HepG2 (cell line): Measurements from ENCODE around the gene GRM1. TPM values are rescaled to one million over a fixed set of nuclear protein-coding genes. Genes with fewer than 3 reads are reported as not detected.

Source experiments
- ATAC-seq: fragments of 200-7000 bp; cut with Tn5 transposase; 3 replicates; pipeline ENCODE4 v1.9.1; 2020; ENCODE audit warnings: mild to moderate bottlenecking, moderate library complexity
- BruUV-seq: library from RNA; stranded (reverse); fragments of 400-500 nt; replicated peaks from 2 replicates; lab custom pipeline; 2021; lab: Mats Ljungman, UMichigan
- CTCF ChIA-PET: fragments of 300-600 bp; formaldehyde crosslinking; extraction: SDS; loops from one replicate; lab custom pipeline; 2021; ENCODE audit warnings: low total read pairs, inconsistent platforms, low intra/inter-chr PET ratio; lab: Yijun Ruan, JAX
- POLR2A ChIA-PET: fragments of 350-600 bp; sonication (Branson Sonifier 250); formaldehyde crosslinking; loops from one replicate; lab custom pipeline; 2020; ENCODE audit warnings: antibody characterized with exemption, inconsistent platforms; lab: Yijun Ruan, JAX
- DNase-seq: peaks from one replicate; pipeline ENCODE4 v3.0.0-alpha.2; 2015; ENCODE audit warnings: low spot score
- FAIRE-seq: peaks from 3 replicates; lab custom pipeline; 2011; peaks lifted over from hg19 to GRCh38; lab: Jason Lieb, UNC
- H2AFZ ChIP-seq: one replicate; pipeline ENCODE4 v1.6.1; 2011; ENCODE audit warnings: low read length, inconsistent platforms
- H3K27ac ChIP-seq: fragments of 300-600 bp; 3 replicates; pipeline ENCODE4 v1.8.0; 2011; ENCODE audit warnings: mixed run types, mild to moderate bottlenecking, mixed read lengths, low read length, inconsistent platforms; ENCODE audit not compliant: insufficient read depth; ENCODE audit errors: extremely low read length
- H3K27me3 ChIP-seq, 2 experiments: fragments of 200-600 bp in 1 of 2; 2 replicates in 1 of 2; 3 replicates in 1 of 2; pipeline versions ENCODE4 v1.6.0 to v1.8.0; 2011; ENCODE audit warnings: low read length in 2 of 2, mild to moderate bottlenecking in 2 of 2, moderate library complexity in 2 of 2, inconsistent platforms in 1 of 2; ENCODE audit not compliant: insufficient read depth in 2 of 2, control insufficient read depth in 1 of 2
- H3K36me3 ChIP-seq, 2 experiments: fragments of 200-600 bp in 1 of 2; replicated peaks in 1 of 2; 2 replicates in 1 of 2; 3 replicates in 1 of 2; pipeline versions ENCODE4 v1.5.1 to v1.8.0; 2011; ENCODE audit warnings: low read length in 2 of 2, inconsistent platforms in 1 of 2; ENCODE audit not compliant: insufficient read depth in 2 of 2, control insufficient read depth in 1 of 2
- H3K4me1 ChIP-seq: 2 replicates; pipeline ENCODE4 v1.5.1; 2012; ENCODE audit warnings: low read length, inconsistent platforms; ENCODE audit not compliant: insufficient read depth
- H3K4me2 ChIP-seq: 2 replicates; pipeline ENCODE4 v1.6.0; 2011; ENCODE audit warnings: low read depth, low read length, inconsistent platforms
- H3K4me3 ChIP-seq, 3 experiments: fragments of 200-600 bp in 1 of 3; sonication (generic), shearing (Covaris generic) in 1 of 3; replicated peaks in 1 of 3; 2 replicates each; pipeline ENCODE4 v1.5.1; 2011 to 2016; ENCODE audit warnings: low read length in 3 of 3, inconsistent platforms in 2 of 3, low read depth in 2 of 3, mild to moderate bottlenecking in 2 of 3, control low read depth in 1 of 3, mixed read lengths in 1 of 3; ENCODE audit not compliant: insufficient read depth in 1 of 3
- H3K79me2 ChIP-seq: one replicate; pipeline ENCODE4 v1.6.1; 2011; ENCODE audit warnings: low read length, inconsistent platforms; ENCODE audit not compliant: insufficient read depth
- H3K9ac ChIP-seq: 2 replicates; pipeline ENCODE4 v1.6.0; 2011; ENCODE audit warnings: mild to moderate bottlenecking, low read depth, low read length, inconsistent platforms; ENCODE audit not compliant: insufficient read depth
- H3K9me3 ChIP-seq: 2 replicates; pipeline ENCODE4 v1.5.1; 2012; ENCODE audit warnings: mild to moderate bottlenecking, low read length
- H4K20me1 ChIP-seq: 2 replicates; pipeline ENCODE4 v1.6.0; 2011; ENCODE audit warnings: inconsistent platforms, mild to moderate bottlenecking, low read length, moderate library complexity; ENCODE audit not compliant: insufficient read depth
- ATM ChIP-seq: fragments of 450-650 bp; IDR thresholded peaks from 2 replicates; pipeline ENCODE4 v1.7.1; 2017; ENCODE audit warnings: mild to moderate bottlenecking, borderline replicate concordance
- BHLHE40 ChIP-seq: IDR thresholded peaks from 2 replicates; pipeline ENCODE4 v1.6.1; 2011; ENCODE audit warnings: low read length, improper control_type of control experiment
- BRF2 ChIP-seq: sonication (generic); formaldehyde crosslinking; IDR thresholded peaks from 2 replicates; pipeline ENCODE4 v1.8.1; 2022; ENCODE audit warnings: mild to moderate bottlenecking, missing genetic modification reagents
- KAT2B ChIP-seq: fragments of 150-350 bp; IDR thresholded peaks from 2 replicates; pipeline ENCODE4 v1.6.1; 2014; ENCODE audit warnings: low read depth, low read length, borderline replicate concordance
- MAFF ChIP-seq: IDR thresholded peaks from 2 replicates; pipeline ENCODE4 v1.6.1; 2011; ENCODE audit warnings: low read depth, low read length, improper control_type of control experiment
- MAFK ChIP-seq, 2 experiments: IDR thresholded peaks in 1 of 2; conservative IDR thresholded peaks in 1 of 2; 2 replicates each; pipeline ENCODE4 v1.6.1; 2011; ENCODE audit warnings: improper control_type of control experiment in 2 of 2, low read length in 2 of 2
- MLLT10 ChIP-seq: sonication (generic); formaldehyde crosslinking; IDR thresholded peaks from 2 replicates; pipeline ENCODE4 v1.4.0; 2020; ENCODE audit warnings: missing genetic modification reagents
- RFX3 ChIP-seq: IDR thresholded peaks from 2 replicates; pipeline ENCODE4 v1.6.1; 2016; ENCODE audit warnings: missing biosample characterization, missing genetic modification reagents
- RXRA ChIP-seq: sonication (generic); formaldehyde crosslinking; IDR thresholded peaks from 2 replicates; pipeline ENCODE4 v1.5.1; 2020; ENCODE audit warnings: missing genetic modification reagents
- SRY ChIP-seq: sonication (generic); formaldehyde crosslinking; IDR thresholded peaks from 2 replicates; pipeline ENCODE4 v1.8.0; 2022; ENCODE audit warnings: mild to moderate bottlenecking, missing genetic modification reagents
- ZBTB20 ChIP-seq: sonication (generic); formaldehyde crosslinking; IDR thresholded peaks from 2 replicates; pipeline ENCODE4 v1.8.1; 2023; ENCODE audit warnings: missing genetic modification reagents, low read depth, mild to moderate bottlenecking, borderline replicate concordance
- ZBTB7A ChIP-seq: sonication (generic); formaldehyde crosslinking; IDR thresholded peaks from 2 replicates; pipeline ENCODE4 v1.8.0; 2022; ENCODE audit warnings: mild to moderate bottlenecking, missing genetic modification reagents
- ZNF24 ChIP-seq: fragments of 450-650 bp; IDR thresholded peaks from 2 replicates; pipeline ENCODE4 v1.6.1; 2017; ENCODE audit warnings: antibody characterized with exemption, mild to moderate bottlenecking
- ZNF746 ChIP-seq: sonication (generic); formaldehyde crosslinking; IDR thresholded peaks from 2 replicates; pipeline ENCODE4 v1.8.0; 2022; ENCODE audit warnings: mild to moderate bottlenecking, missing genetic modification reagents
- ZNF75D ChIP-seq: sonication (generic); formaldehyde crosslinking; IDR thresholded peaks from 2 replicates; pipeline ENCODE4 v1.8.1; 2023; ENCODE audit warnings: missing genetic modification reagents, mild to moderate bottlenecking, borderline replicate concordance
- ZNF761 ChIP-seq: sonication (generic); formaldehyde crosslinking; conservative IDR thresholded peaks from 2 replicates; pipeline ENCODE4 v1.4.0; 2020; ENCODE audit warnings: mild to moderate bottlenecking, missing genetic modification reagents
- WGBS: methylation state at CpG from one replicate; pipeline ENCODE4 v1.1.6; 2017; ENCODE audit warnings: low lambda C conversion rate; 5-methylcytosine and 5-hydroxymethylcytosine counted together
- in situ Hi-C: cut with HindIII; loops from 2 replicates; pipeline ENCODE4 v1.10.0; 2017; ENCODE audit warnings: low pct_unique_long_range_greater_than_20kb; ENCODE audit not compliant: extremely low pct_ligation_motif_present
- intact Hi-C: fragments of 100-400 bp; cut with micrococcal nuclease; formaldehyde crosslinking; loops from one replicate; pipeline ENCODE4 v1.10.0; 2022; ENCODE audit not compliant: unreplicated experiment
- polyA plus RNA-seq, 8 experiments: library from polyadenylated mRNA; depleted of rRNA in 3 of 8; stranded (reverse) in 7 of 8; unstranded in 1 of 8; fragments of >200 nt; fragmentation: Illumina TruSeq in 4 of 8; extraction: Trizol in 4 of 8; gene quantifications; 2 replicates each; pipeline versions ENCODE4 v1.2.1 to v1.2.3, GENCODE V29; 2011 to 2016; ENCODE audit warnings: low read depth in 4 of 8, missing spikeins in 1 of 8, mixed read lengths in 1 of 8; ENCODE audit not compliant: insufficient read depth in 1 of 8
- total RNA-seq, 5 experiments: library from RNA; depleted of rRNA; stranded (reverse); fragments of >200 nt; fragmentation: Illumina TruSeq; extraction: Trizol; gene quantifications; 2 replicates each; pipeline ENCODE4 v1.2.3, GENCODE V29; 2016; ENCODE audit warnings: low read depth in 1 of 5
- TF ChIP-seq, protein P1 (sequence below): sonication (generic); formaldehyde crosslinking; IDR thresholded peaks from 2 replicates; pipeline ENCODE4 v1.5.0; 2020; ENCODE audit warnings: missing genetic modification reagents, mild to moderate bottlenecking, borderline replicate concordance
- TF ChIP-seq, protein P2 (sequence below): sonication (generic); formaldehyde crosslinking; IDR thresholded peaks from 2 replicates; pipeline ENCODE4 v1.5.1; 2020; ENCODE audit warnings: mild to moderate bottlenecking, missing genetic modification reagents, moderate library complexity

Gene GRM1
- total and polyA plus RNA-seq, 2 of the 13 experiments (the other 11 are each of a cell fraction or from before 2014, with no cell fraction given) = 0.09 TPM; not detected in 1

DNA sequence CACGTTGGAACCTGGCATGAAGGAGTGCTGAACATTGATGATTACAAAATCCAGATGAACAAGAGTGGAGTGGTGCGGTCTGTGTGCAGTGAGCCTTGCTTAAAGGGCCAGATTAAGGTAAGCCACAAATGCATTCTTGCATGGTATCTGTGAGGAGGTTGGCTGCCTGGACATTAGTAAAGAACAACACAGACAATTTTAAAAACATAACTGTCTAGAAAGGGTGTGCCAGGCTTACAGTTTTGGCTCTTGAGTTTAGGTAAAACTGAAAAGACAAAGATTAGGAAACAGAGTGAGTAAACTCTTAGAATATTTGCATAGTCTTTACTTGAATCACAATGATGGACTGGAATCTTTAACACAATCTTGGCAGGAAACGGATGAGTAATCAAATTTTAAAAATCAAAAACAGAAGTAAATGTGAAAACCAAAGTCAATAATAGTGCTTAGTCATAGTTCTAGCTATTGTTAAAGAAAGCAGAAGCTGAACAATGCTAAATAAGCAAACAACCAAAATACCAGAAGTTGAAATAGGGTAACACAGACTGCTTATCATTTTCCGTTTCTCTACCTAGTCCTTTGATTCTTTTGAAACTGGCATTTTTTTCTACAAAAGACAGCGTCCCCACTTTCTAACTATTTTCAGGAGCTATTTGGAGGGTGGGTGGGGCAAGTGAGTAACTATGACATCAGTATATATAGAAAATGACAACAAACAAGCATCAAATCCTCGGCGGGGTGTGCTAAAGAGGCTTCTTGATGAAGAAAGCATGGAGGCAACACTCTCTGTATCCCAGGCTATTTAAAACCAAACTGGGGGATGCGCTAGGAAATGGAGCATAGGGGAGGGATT, 328.9 kb downstream of the GRM1 start (continued):
- TF ChIP-seq, protein P1, sequence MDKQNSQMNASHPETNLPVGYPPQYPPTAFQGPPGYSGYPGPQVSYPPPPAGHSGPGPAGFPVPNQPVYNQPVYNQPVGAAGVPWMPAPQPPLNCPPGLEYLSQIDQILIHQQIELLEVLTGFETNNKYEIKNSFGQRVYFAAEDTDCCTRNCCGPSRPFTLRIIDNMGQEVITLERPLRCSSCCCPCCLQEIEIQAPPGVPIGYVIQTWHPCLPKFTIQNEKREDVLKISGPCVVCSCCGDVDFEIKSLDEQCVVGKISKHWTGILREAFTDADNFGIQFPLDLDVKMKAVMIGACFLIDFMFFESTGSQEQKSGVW (CRISPR knock-in tag) = no peak
- TF ChIP-seq MAFF (peak; percentile 51; the same call in 1 of the 2 replicates), ZNF761 (no peak), MLLT10 (CRISPR knock-in tag) (no peak), MAFK (conservative IDR thresholded peaks at IDR 0.05 in 1 of 2, IDR thresholded peaks at IDR 0.05 in 1 of 2; ENCODE audit: low read length in 2 of 2) (peak; percentile 38 to 65; a peak in 3 of 4 replicates), BHLHE40 (no peak), SRY (CRISPR knock-in tag) (no peak), BRF2 (no peak), ATM (no peak)

DNA sequence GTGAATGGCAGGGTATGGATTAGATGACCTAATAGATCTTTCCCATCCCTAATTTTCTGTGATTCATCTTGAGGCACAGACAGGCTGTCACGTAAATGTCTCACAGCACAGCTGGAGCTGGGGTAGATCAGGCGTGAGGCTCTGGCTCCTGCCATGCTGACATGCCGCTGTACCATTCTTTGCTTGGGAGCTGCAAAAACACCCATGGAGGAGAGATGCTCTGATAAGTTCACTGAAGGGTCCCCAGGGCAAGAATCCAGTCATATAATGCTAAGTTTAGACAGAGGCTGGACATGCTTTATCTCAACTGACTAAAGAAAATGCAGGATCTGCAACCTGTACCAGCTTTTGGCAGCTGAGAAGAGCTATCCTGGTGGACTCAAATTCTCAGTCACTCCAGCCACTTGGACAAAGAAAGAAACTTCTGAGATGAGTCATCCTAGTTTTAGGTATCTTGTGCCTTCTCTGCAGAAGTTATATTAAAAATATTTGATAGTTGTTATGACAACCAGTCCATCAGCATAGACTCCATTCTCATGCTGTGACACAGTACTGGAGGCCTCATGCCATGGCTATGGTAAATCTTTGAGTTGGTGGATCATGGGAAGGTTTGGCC, 329.7 kb downstream of the GRM1 start:
- Histone ChIP-seq H3K9ac (no peak overlapping the region), H4K20me1 (no peaks in the 10 kb centered on the region), H3K9me3 (no peaks in the 10 kb centered on the region), H2AFZ (no peak overlapping the region), H3K36me3 (no peaks in the 10 kb centered on the region), H3K79me2 (no peaks in the 10 kb centered on the region), H3K27ac (no peak overlapping the region), H3K4me3 (no peak overlapping the region), H3K4me1 (no peaks in the 10 kb centered on the region), H3K27me3 (no peaks in the 10 kb centered on the region), H3K4me2 (no peak overlapping the region)
- DNase-seq (no peak), FAIRE-seq (no peak), ATAC-seq (no peak)
- ChIA-PET CTCF (no interaction called here), POLR2A (no interaction called here)
- no TSS peak for BruUV-seq
- in situ Hi-C loops = no loop called here
- intact Hi-C loops = no loop called here
- WGBS = 70% methylated on average over 2 of the region's 3 CpGs
- TF ChIP-seq, protein P2, sequence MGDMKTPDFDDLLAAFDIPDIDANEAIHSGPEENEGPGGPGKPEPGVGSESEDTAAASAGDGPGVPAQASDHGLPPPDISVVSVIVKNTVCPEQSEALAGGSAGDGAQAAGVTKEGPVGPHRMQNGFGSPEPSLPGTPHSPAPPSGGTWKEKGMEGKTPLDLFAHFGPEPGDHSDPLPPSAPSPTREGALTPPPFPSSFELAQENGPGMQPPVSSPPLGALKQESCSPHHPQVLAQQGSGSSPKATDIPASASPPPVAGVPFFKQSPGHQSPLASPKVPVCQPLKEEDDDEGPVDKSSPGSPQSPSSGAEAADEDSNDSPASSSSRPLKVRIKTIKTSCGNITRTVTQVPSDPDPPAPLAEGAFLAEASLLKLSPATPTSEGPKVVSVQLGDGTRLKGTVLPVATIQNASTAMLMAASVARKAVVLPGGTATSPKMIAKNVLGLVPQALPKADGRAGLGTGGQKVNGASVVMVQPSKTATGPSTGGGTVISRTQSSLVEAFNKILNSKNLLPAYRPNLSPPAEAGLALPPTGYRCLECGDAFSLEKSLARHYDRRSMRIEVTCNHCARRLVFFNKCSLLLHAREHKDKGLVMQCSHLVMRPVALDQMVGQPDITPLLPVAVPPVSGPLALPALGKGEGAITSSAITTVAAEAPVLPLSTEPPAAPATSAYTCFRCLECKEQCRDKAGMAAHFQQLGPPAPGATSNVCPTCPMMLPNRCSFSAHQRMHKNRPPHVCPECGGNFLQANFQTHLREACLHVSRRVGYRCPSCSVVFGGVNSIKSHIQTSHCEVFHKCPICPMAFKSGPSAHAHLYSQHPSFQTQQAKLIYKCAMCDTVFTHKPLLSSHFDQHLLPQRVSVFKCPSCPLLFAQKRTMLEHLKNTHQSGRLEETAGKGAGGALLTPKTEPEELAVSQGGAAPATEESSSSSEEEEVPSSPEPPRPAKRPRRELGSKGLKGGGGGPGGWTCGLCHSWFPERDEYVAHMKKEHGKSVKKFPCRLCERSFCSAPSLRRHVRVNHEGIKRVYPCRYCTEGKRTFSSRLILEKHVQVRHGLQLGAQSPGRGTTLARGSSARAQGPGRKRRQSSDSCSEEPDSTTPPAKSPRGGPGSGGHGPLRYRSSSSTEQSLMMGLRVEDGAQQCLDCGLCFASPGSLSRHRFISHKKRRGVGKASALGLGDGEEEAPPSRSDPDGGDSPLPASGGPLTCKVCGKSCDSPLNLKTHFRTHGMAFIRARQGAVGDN (CRISPR knock-in tag) = no peak
- TF ChIP-seq RXRA (CRISPR knock-in tag) (no peak), RFX3 (CRISPR knock-in tag) (no peak), ZNF24 (no peak), ZBTB7A (CRISPR knock-in tag) (no peak), ZBTB20 (CRISPR knock-in tag) (no peak), ZNF746 (CRISPR knock-in tag) (no peak), ZNF75D (CRISPR knock-in tag) (no peak), KAT2B (no peak)
